IMR-90 (cell line): ENCODE data around the gene MMD.

Experiments used
- BHLHE40 ChIP-seq: fragments of 150-350 bp; IDR thresholded peaks from 2 replicates; pipeline ENCODE4 v1.6.1; 2016; ENCODE audit warnings: mild to moderate bottlenecking, low read depth, low read length
- CEBPB ChIP-seq: IDR thresholded peaks from 2 replicates; pipeline ENCODE4 v1.6.1; 2012; ENCODE audit warnings: low read depth, low read length, improper control_type of control experiment
- ELK1 ChIP-seq: fragments of 150-350 bp; IDR thresholded peaks from 2 replicates; pipeline ENCODE4 v1.6.1; 2016; ENCODE audit warnings: low read depth, mild to moderate bottlenecking, low read length, moderate library complexity, borderline replicate concordance
- FOS ChIP-seq: fragments of 150-350 bp; IDR thresholded peaks from 2 replicates; pipeline ENCODE4 v1.6.1; 2016; ENCODE audit warnings: low read depth, low read length
- MAFK ChIP-seq: IDR thresholded peaks from 2 replicates; pipeline ENCODE4 v1.6.1; 2012; ENCODE audit warnings: low read depth, low read length, improper control_type of control experiment
- MAZ ChIP-seq: IDR thresholded peaks from 2 replicates; pipeline ENCODE4 v1.6.1; 2012; ENCODE audit warnings: low read depth, mild to moderate bottlenecking, low read length, improper control_type of control experiment, moderate library complexity, borderline replicate concordance
- MXI1 ChIP-seq: IDR thresholded peaks from 2 replicates; pipeline ENCODE4 v1.6.1; 2012; ENCODE audit warnings: low read depth, mild to moderate bottlenecking, low read length, moderate library complexity, borderline replicate concordance
- NFE2L2 ChIP-seq: fragments of 150-350 bp; IDR thresholded peaks from 2 replicates; pipeline ENCODE4 v1.6.1; 2016; ENCODE audit warnings: low read depth, mild to moderate bottlenecking, low read length
- POLR2A ChIP-seq: IDR thresholded peaks from 2 replicates; pipeline ENCODE4 v1.6.1; 2012; ENCODE audit warnings: mild to moderate bottlenecking, low read depth, low read length
- RAD21 ChIP-seq: IDR thresholded peaks from 2 replicates; pipeline ENCODE4 v1.6.1; 2012; ENCODE audit warnings: low read length, improper control_type of control experiment
- RCOR1 ChIP-seq: IDR thresholded peaks from 2 replicates; pipeline ENCODE4 v1.6.1; 2012; ENCODE audit warnings: mild to moderate bottlenecking, low read length, improper control_type of control experiment; ENCODE audit not compliant: insufficient replicate concordance
- RFX5 ChIP-seq: IDR thresholded peaks from 2 replicates; pipeline ENCODE4 v1.8.0; 2012; ENCODE audit warnings: low read depth, mild to moderate bottlenecking, low read length, moderate library complexity
- SMC3 ChIP-seq: fragments of 150-350 bp; IDR thresholded peaks from 2 replicates; pipeline ENCODE4 v1.6.1; 2016; ENCODE audit warnings: low read depth, mild to moderate bottlenecking, antibody characterized with exemption, low read length, moderate library complexity
- TF ChIP-seq, protein P1 (sequence below): conservative IDR thresholded peaks from 2 replicates; pipeline ENCODE4 v1.5.1; 2012; ENCODE audit warnings: mild to moderate bottlenecking, low read depth, low read length, improper control_type of control experiment

DNA sequence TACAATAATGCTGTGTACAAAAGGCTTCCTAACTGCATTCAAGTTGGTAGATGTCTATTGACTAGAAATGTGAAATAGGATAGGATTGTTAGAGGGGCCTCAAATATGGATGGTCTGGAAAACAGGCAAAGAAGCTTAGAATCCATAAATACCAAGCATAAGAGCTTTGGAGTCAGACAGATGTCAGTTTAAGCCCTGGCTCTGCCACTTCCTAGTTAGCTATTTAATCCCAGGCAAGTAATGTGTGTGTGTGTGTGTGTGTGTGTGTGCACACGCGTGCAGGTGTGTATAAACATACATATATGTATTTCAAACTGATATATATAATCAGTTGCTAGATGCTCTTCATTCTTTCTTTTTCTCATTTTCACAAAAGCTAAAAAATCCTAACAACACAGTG is 66.7 kb downstream of the MMD start:
- TF ChIP-seq POLR2A (no peak), SMC3 (no peak), MAFK (no peak), FOS (no peak), NFE2L2 (no peak), MAZ (no peak), RAD21 (no peak), MXI1 (no peak), RCOR1 (no peak), BHLHE40 (no peak), CEBPB (no peak), RFX5 (no peak), ELK1 (no peak)
- TF ChIP-seq, protein P1, sequence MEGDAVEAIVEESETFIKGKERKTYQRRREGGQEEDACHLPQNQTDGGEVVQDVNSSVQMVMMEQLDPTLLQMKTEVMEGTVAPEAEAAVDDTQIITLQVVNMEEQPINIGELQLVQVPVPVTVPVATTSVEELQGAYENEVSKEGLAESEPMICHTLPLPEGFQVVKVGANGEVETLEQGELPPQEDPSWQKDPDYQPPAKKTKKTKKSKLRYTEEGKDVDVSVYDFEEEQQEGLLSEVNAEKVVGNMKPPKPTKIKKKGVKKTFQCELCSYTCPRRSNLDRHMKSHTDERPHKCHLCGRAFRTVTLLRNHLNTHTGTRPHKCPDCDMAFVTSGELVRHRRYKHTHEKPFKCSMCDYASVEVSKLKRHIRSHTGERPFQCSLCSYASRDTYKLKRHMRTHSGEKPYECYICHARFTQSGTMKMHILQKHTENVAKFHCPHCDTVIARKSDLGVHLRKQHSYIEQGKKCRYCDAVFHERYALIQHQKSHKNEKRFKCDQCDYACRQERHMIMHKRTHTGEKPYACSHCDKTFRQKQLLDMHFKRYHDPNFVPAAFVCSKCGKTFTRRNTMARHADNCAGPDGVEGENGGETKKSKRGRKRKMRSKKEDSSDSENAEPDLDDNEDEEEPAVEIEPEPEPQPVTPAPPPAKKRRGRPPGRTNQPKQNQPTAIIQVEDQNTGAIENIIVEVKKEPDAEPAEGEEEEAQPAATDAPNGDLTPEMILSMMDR = no peak
